Prostate gland (tissue), 2 donors: ENCODE data around the gene TAX1BP1. TPM values are rescaled to one million over a fixed set of nuclear protein-coding genes. Genes with fewer than 3 reads are reported as not detected.

Experiments
- DNase-seq: peaks from one replicate; pipeline ENCODE4 v3.0.0-alpha.2; 2019; ENCODE audit warnings: low spot score
- H3K27ac ChIP-seq, 2 donors: fragments of 200-600 bp; sonication (generic); 2 replicates each; pipeline ENCODE4 v1.5.1; 2017 to 2019
- H3K27me3 ChIP-seq: fragments of 200-600 bp; sonication (generic); replicated peaks from 2 replicates; pipeline ENCODE4 v1.5.1; 2019; ENCODE audit not compliant: insufficient read depth
- H3K36me3 ChIP-seq, 2 donors: fragments of 200-600 bp; sonication (generic); 1 replicate in 1 of 2; 2 replicates in 1 of 2; pipeline versions ENCODE4 v1.5.1 to v1.8.1; 2017 to 2019
- H3K4me1 ChIP-seq: fragments of 200-600 bp; sonication (generic); replicated peaks from 2 replicates; pipeline ENCODE4 v1.5.1; 2019
- H3K4me3 ChIP-seq, 2 donors: fragments of 200-600 bp; sonication (generic); 2 replicates each; pipeline ENCODE4 v1.5.1; 2017 to 2019
- H3K9me3 ChIP-seq: fragments of 200-600 bp; sonication (generic); 2 replicates; pipeline ENCODE4 v1.5.1; 2017
- CTCF ChIP-seq, 4 experiments: fragments of 200-600 bp in 2 of 4; fragments of 450-650 bp in 2 of 4; sonication (generic) in 2 of 4; IDR thresholded peaks; 1 replicate in 3 of 4; 2 replicates in 1 of 4; pipeline ENCODE4 v1.5.1; 2016 to 2019; ENCODE audit warnings: antibody characterized with exemption in 4 of 4, mild to moderate bottlenecking in 2 of 4, moderate library complexity in 2 of 4
- POLR2A ChIP-seq: fragments of 450-650 bp; IDR thresholded peaks from one replicate; pipeline ENCODE4 v1.6.1; 2016; ENCODE audit warnings: antibody characterized with exemption, mild to moderate bottlenecking
- POLR2AphosphoS5 ChIP-seq: sonication (generic); formaldehyde crosslinking; IDR thresholded peaks from one replicate; pipeline ENCODE4 v1.6.1; 2017; ENCODE audit warnings: antibody characterized with exemption
- WGBS: methylation state at CpG from one replicate; pipeline ENCODE4 v1.1.5; 2018; 5-methylcytosine and 5-hydroxymethylcytosine counted together
- intact Hi-C: fragments of 100-400 bp; cut with DNase I; formaldehyde crosslinking; loops from one replicate; pipeline ENCODE4 v1.14.2; 2022
- total RNA-seq, 2 donors: library from RNA; depleted of rRNA; stranded (reverse); fragments of >200 nt; gene quantifications; one replicate each; pipeline ENCODE4 v1.1.0, GENCODE V29; 2016

TAX1BP1 gene
- total RNA-seq, 2 donors from 2014 or later, result 105 to 125 TPM

GRCh38 chr7:27835376-27835775, 95.4 kb downstream of the TAX1BP1 start:
- Histone ChIP-seq H3K4me1 (no peaks in the 10 kb centered on the region), H3K27ac (no peak overlapping the region), H3K4me3 (no peak overlapping the region), H3K36me3 (no peaks in the 10 kb centered on the region), H3K27me3 (no peaks in the 10 kb centered on the region), H3K9me3 (no peaks in the 10 kb centered on the region)
- TF ChIP-seq POLR2AphosphoS5, result no peak
- intact Hi-C loops, result no loop called here
- no peak for DNase-seq
- WGBS, result 66% methylated on average over 7 of the region's 7 CpGs

GRCh38 chr7:27836536-27836935, 96.6 kb downstream of the TAX1BP1 start:
- Histone ChIP-seq H3K36me3 (no peaks in the 10 kb centered on the region), H3K27ac (no peak overlapping the region), H3K9me3 (no peaks in the 10 kb centered on the region), H3K27me3 (no peaks in the 10 kb centered on the region), H3K4me1 (no peaks in the 10 kb centered on the region), H3K4me3 (no peak overlapping the region)
- no peak for DNase-seq
- WGBS, result 93% methylated on average over 2 of the region's 2 CpGs
- intact Hi-C loops, result no loop called here
- TF ChIP-seq POLR2AphosphoS5 (no peak), POLR2A (no peak), CTCF (IDR thresholded peaks at IDR 0.05) (no peak)

GRCh38 chr7:27839099-27839498, 99.1 kb downstream of the TAX1BP1 start:
- 82% methylated on average over 10 of the region's 10 CpGs for WGBS
- intact Hi-C loops, result no loop called here
- H3K4me3 ChIP-seq, result no peak overlapping the region
- H3K4me1 ChIP-seq, result no peaks in the 10 kb centered on the region
- H3K36me3 ChIP-seq, result no peaks in the 10 kb centered on the region
- no peak overlapping the region for H3K27ac ChIP-seq
- no peaks in the 10 kb centered on the region for H3K9me3 ChIP-seq
- H3K27me3 ChIP-seq, result no peaks in the 10 kb centered on the region
- TF ChIP-seq CTCF (IDR thresholded peaks at IDR 0.05), result no peak
- TF ChIP-seq POLR2AphosphoS5, result no peak
- TF ChIP-seq POLR2A, result no peak
- DNase-seq, result no peak

GRCh38 chr7:27840313-27840712, 100.4 kb downstream of the TAX1BP1 start:
- Histone ChIP-seq H3K27me3 (no peaks in the 10 kb centered on the region), H3K9me3 (no peaks in the 10 kb centered on the region), H3K27ac (no peak overlapping the region), H3K4me1 (no peaks in the 10 kb centered on the region), H3K36me3 (no peaks in the 10 kb centered on the region), H3K4me3 (no peak overlapping the region)
- 93% methylated on average over 8 of the region's 8 CpGs for WGBS
- TF ChIP-seq POLR2A (no peak), POLR2AphosphoS5 (no peak), CTCF (IDR thresholded peaks at IDR 0.05) (no peak)
- no peak for DNase-seq
- intact Hi-C loops, result no loop called here

- Histone ChIP-seq H3K4me1 (no peaks in the 10 kb centered on the region), H3K9me3 (no peaks in the 10 kb centered on the region), H3K36me3 (no peaks in the 10 kb centered on the region), H3K4me3 (no peak overlapping the region), H3K27ac (no peak overlapping the region), H3K27me3 (no peaks in the 10 kb centered on the region)
- DNase-seq, result no peak
- TF ChIP-seq POLR2A, result no peak
- TF ChIP-seq CTCF (IDR thresholded peaks at IDR 0.05), result no peak
- no peak for TF ChIP-seq POLR2AphosphoS5
- 92% methylated on average over 18 of the region's 18 CpGs for WGBS
- intact Hi-C loops, result no loop called here
Measured at GRCh38 chr7:27840760-27841364, 100.9 kb downstream of the TAX1BP1 start.
